Skin epidermis (tissue), 12 donors: Measurements from ENCODE around the gene CORO2B.
A peak's percentile ranks its signal among the peaks of the same experiment; 100 is the strongest.
"Not testable (repeated sequence)": the region's sequence is repeated elsewhere in the genome, so short reads cannot be mapped to it uniquely, and the experiment has no call there.

ENCODE experiments used
- H3K27ac ChIP-seq, 21 experiments: fragments of 200-600 bp; sonication (generic) in 11 of 21; one replicate each; pipeline ENCODE4 v1.5.0; 2020; ENCODE audit warnings: mild to moderate bottlenecking in 3 of 21, inconsistent platforms in 2 of 21, moderate library complexity in 2 of 21
- H3K4me3 ChIP-seq, 7 experiments: fragments of 200-600 bp; sonication (generic) in 2 of 7; one replicate each; pipeline ENCODE4 v1.5.0; 2020; ENCODE audit warnings: inconsistent platforms in 2 of 7, mild to moderate bottlenecking in 2 of 7, moderate library complexity in 1 of 7

Gene CORO2B

DNA sequence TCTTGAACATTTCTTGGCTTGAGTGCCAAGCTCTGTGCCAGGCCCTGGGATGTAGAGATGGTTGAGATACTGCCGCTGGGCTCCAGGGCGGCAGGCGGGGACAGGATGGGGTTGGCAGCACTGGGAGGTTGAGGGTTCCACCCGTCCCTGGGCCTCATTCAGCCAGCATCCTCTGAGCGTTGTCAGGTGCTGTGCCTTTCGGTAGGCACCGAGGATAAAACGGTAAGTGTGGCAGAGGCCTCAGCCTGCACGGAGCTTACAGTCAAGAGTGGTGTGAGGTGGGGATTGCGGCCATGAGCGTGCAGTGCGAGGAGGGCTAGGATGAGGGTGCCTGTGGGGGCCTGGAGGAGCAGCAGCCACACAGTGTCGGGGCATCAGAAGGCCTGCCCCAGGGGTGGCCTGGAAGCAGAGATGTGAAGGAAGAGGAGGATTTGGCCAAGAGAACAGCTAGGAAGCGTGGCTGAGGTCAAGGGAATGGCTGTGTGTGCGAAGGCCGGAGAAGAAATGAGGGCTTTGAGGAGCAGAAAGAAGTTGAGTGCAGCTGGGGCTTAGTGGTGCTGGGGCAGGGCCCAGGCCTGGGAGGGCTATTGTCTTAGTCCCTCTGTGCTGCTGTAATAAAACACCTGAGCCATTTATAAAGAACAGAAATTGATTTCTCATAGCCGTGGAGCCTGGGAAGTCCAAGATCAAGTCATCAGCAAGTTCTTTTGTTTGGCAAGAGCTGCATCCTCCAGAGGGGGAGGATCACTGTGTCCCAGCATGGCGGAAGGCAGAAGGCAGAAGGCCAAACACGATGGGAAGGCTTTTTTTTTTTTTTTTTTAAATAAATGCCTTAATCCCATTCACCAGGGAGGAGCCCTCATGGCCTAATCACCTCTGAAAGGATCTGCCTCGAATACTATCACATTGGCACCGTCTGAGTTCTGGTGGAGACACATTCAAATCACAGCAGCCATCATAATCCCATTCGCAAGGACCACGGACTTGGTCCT, 22.7 kb downstream of the CORO2B start:
- H3K27ac ChIP-seq: peak overlapping the region in 6 of 21 experiments; percentile 8 to 57 (median 32)

GRCh38 chr15:68602459-68603215, 23.8 kb downstream of the CORO2B start:
- H3K27ac ChIP-seq: no peak overlapping the region
- H3K4me3 ChIP-seq: no peak overlapping the region

More for the DNA sequence above, 22.7 kb downstream of the CORO2B start:
- H3K4me3 ChIP-seq: no peak overlapping the region

DNA sequence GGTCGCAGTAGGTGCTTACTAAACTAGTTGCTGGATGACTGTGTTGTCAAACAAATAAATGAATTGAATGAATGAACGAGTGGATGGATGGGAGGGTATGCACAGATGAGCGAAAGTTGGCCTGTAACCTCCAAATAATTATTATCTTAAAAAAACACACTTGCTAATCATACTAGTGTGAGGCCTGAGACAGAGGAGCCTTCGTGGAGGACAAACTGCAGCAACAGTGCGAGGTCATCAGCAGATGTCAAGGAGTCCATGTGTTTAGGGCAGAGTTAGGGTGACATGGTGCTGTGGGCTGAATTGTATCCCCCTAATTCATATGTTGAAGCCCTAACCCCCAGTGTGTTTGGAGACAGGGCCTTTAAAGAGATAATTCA, 24.4 kb downstream of the CORO2B start:
- Histone ChIP-seq H3K4me3 (no peak overlapping the region), H3K27ac (no peak overlapping the region)

GRCh38 chr15:68603951-68604350, 25.2 kb downstream of the CORO2B start:
- Histone ChIP-seq H3K27ac (no peak overlapping the region), H3K4me3 (no peak overlapping the region)

- not testable (repeated sequence) for H3K4me3 ChIP-seq, H3K27ac ChIP-seq
These were observed 26.2 kb downstream of the CORO2B start for GRCh38 chr15:68604840-68605478.

GRCh38 chr15:68606375-68606774, 27.6 kb downstream of the CORO2B start:
- H3K4me3 ChIP-seq: no peak overlapping the region
- no peak overlapping the region for H3K27ac ChIP-seq

DNA sequence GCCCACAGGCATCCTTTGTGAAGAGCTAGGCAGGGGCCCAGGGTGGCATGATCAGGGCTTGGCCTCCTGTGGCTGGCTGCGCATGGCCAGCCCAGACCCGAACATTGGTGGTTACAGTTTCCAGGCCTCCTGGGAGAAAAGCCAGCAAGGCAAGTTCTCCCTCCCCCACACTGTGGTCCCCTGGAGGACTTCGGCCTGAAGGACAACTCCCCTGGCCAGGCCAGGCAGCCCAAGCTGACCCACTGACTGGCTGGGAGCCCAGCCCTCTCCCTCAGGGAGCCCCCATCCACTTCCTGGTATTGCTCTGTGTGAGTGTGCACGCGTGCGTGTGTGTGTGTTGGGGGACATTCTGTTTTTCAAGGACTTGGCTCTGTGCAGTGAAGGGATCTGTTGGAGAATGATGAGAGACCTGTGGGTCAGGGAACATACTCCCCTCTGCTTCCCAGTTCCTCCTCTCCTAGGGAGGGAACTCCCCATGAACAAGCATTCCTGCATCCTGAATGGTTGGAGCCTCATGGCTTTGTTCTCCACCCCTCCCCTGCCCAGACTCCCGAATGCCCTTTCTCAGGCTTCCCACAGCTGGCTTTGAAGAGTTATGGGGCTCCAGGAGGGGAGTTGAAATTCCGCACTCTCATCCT, 29.5 kb downstream of the CORO2B start:
- H3K27ac ChIP-seq: peak overlapping the region in 9 of 21 experiments; percentile 21 to 76 (median 50)
- no peak overlapping the region for H3K4me3 ChIP-seq

DNA sequence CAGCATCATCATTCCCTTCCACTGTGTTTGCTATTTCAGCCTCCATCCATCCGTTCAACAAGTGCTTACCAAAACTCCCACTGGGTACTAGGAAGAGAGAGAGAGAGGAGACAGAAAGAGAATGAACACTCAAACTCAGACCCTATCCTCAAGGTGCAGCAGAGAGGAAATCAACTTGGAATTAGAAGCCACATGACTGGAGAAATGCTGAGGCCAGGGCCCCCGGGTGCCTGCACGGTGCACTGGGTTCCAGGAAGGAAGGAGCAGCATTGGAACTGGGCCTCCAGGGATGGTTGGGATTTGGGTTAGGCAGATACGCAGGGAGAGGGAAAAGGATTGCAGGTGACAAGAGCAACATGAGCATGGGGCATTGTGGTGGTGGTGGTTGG, 30.0 kb downstream of the CORO2B start:
- Histone ChIP-seq H3K4me3 (no peak overlapping the region), H3K27ac (peak overlapping the region in 10 of 21 experiments; percentile 17 to 76 (median 50))

- H3K4me3 ChIP-seq: no peak overlapping the region
- H3K27ac ChIP-seq: peak overlapping the region in 11 of 21 experiments; percentile 17 to 76 (median 50)
These were observed 30.8 kb downstream of the CORO2B start for GRCh38 chr15:68609629-68610028.

DNA sequence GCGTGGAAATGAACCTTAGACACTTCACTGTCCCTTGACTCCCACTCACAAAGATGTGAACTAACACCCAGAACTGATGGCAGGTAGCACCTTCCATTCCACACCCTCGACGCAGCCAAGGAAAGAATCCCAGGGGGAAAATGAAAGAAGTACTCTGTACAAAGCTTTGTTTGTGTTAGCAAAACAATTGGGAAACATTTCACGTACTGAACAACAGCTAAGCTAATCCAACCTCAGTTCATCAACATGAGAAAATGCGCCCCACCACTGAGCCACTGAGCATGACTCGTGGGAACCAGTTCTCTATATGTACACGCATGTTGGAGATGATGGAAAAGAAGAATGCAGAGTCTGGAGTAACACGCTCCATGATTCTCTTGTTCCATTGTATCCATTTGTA, 32.0 kb downstream of the CORO2B start:
- no peak overlapping the region for H3K27ac ChIP-seq
- H3K4me3 ChIP-seq: no peak overlapping the region

DNA sequence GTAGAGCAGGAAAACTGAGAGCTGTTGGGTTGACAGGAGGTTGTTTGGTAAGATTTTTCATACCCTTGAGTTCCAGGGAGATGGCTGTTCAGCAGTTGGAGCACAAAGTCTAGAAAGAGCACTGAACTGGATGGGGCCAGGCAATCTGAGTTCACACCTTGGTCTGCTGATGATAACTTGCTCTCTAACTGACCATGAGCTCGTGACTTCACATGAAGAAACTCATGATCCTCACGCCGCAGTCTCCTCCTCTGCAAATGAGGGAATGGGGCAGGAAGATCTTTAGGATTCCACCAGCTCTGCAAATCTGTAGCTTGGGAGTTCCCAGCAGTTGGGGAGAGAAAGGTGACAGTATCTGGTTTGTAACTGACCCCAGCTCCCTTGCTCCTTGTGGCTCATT, 33.7 kb downstream of the CORO2B start:
- Histone ChIP-seq H3K27ac (peak overlapping the region in 2 of 21 experiments; percentile 6 to 77), H3K4me3 (no peak overlapping the region)

GRCh38 chr15:68612979-68613740, 34.4 kb downstream of the CORO2B start:
- peak overlapping the region in 2 of 21 experiments; percentile 6 to 77 for H3K27ac ChIP-seq

GRCh38 chr15:68614286-68615035, 35.7 kb downstream of the CORO2B start:
- Histone ChIP-seq H3K27ac (peak overlapping the region in 18 of 21 experiments; percentile 6 to 77 (median 41)), H3K4me3 (no peak overlapping the region)

More at GRCh38 chr15:68612979-68613740, 34.4 kb downstream of the CORO2B start:
- H3K4me3 ChIP-seq: no peak overlapping the region

DNA sequence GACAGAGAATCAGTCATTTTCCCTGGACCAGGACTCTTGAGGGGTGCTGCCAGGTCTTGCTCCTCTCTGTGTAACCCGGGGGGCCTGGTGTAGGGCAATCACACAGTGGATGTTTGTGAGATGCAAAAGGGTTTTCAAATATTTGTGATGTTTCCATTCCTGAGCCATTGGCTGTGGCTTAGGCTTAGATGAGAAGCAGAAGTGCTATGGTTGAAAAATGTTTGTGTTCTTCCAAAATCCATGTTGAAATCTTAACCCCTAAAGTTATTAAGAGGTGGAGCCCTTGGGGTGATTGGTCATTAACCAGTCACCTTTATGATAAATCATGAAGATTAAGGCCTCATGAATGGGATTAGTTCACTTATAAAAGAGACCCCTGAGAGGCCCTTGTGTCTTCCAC, 36.5 kb downstream of the CORO2B start:
- Histone ChIP-seq H3K27ac (peak overlapping the region in 17 of 21 experiments; percentile 7 to 77 (median 39)), H3K4me3 (no peak overlapping the region)

- Histone ChIP-seq H3K4me3 (no peak overlapping the region), H3K27ac (peak overlapping the region in 5 of 21 experiments; percentile 7 to 77 (median 26))
These were observed 37.0 kb downstream of the CORO2B start for GRCh38 chr15:68615811-68616210.

DNA sequence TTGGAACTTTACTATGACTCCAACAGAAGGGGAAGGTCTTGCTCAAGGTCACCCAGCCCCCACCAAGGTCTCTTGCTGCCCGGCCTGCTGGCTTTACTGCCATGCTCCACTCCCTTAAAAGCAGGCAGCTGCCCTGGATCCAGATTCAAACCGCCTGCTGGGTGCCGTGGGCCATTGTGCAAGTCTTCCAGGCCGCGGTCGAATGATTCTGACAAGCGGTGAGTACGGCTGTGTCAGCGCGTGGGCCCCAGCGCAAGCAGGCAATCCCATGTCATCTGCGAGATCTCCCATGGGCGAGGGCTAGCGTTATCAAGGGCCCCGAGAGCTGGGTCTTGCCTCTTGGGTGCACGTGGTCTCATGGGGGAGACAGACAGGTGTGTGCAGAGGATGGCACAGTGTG, 37.6 kb downstream of the CORO2B start:
- Histone ChIP-seq H3K27ac (peak overlapping the region in 5 of 21 experiments; percentile 7 to 77 (median 51)), H3K4me3 (no peak overlapping the region)

- no peak overlapping the region for H3K4me3 ChIP-seq
- H3K27ac ChIP-seq: peak overlapping the region in 1 of 21 experiments; percentile 20
These were observed 38.2 kb downstream of the CORO2B start for GRCh38 chr15:68617001-68617400.

- Histone ChIP-seq H3K4me3 (no peak overlapping the region), H3K27ac (peak overlapping the region in 2 of 21 experiments; percentile 36 to 42)
These were observed 39.0 kb downstream of the CORO2B start for GRCh38 chr15:68617777-68618176.
